Keratinocyte (primary cell): Measurements from ENCODE around the gene MSI2. TPM values are rescaled to one million over a fixed set of nuclear protein-coding genes. Genes with fewer than 3 reads are reported as not detected.
"Not testable (repeated sequence)": the region's sequence is repeated elsewhere in the genome, so short reads cannot be mapped to it uniquely, and the experiment has no call there.

Experiments
- DNase-seq: peaks from one replicate; pipeline ENCODE4 v3.0.0-alpha.2; 2011; ENCODE audit warnings: low read depth, missing footprints, low spot score
- FAIRE-seq: peaks from 2 replicates; lab custom pipeline; 2011; peaks lifted over from hg19 to GRCh38; lab: Jason Lieb, UNC
- H2AFZ ChIP-seq: 2 replicates; pipeline ENCODE4 v1.6.0; 2012; ENCODE audit warnings: low read length, control low read depth, inconsistent platforms; ENCODE audit not compliant: control insufficient read depth
- H3K27ac ChIP-seq: 2 replicates; pipeline ENCODE4 v1.5.1; 2011; ENCODE audit warnings: low read length; ENCODE audit not compliant: control insufficient read depth, insufficient read depth
- H3K27me3 ChIP-seq: 3 replicates; pipeline ENCODE4 v1.6.0; 2011; ENCODE audit warnings: low read length; ENCODE audit not compliant: control insufficient read depth, insufficient read depth; ENCODE audit errors: extremely low read depth
- H3K36me3 ChIP-seq, 2 experiments: 2 replicates in 1 of 2; 3 replicates in 1 of 2; pipeline ENCODE4 v1.5.1; 2011; ENCODE audit warnings: low read length in 2 of 2, mild to moderate bottlenecking in 1 of 2; ENCODE audit not compliant: control insufficient read depth in 2 of 2, insufficient read depth in 2 of 2; ENCODE audit errors: extremely low read depth in 1 of 2
- H3K4me1 ChIP-seq: 3 replicates; pipeline ENCODE4 v1.5.1; 2011; ENCODE audit warnings: low read length; ENCODE audit not compliant: control insufficient read depth, insufficient read depth; ENCODE audit errors: extremely low read depth
- H3K4me2 ChIP-seq: 3 replicates; pipeline ENCODE4 v1.6.0; 2011; ENCODE audit warnings: low read depth, low read length; ENCODE audit not compliant: control insufficient read depth, insufficient read depth; ENCODE audit errors: extremely low read depth
- H3K4me3 ChIP-seq, 3 experiments: fragments of 200-600 bp in 1 of 3; sonication (generic) in 1 of 3; 2 replicates in 2 of 3; 3 replicates in 1 of 3; pipeline ENCODE4 v1.5.1; 2011 to 2016; ENCODE audit warnings: low read length in 3 of 3, mild to moderate bottlenecking in 3 of 3, control low read depth in 2 of 3, inconsistent platforms in 1 of 3, low read depth in 1 of 3, mixed read lengths in 1 of 3, mixed run types in 1 of 3, moderate library complexity in 1 of 3; ENCODE audit not compliant: control insufficient read depth in 2 of 3, insufficient read depth in 2 of 3; ENCODE audit errors: extremely low read depth in 1 of 3
- H3K79me2 ChIP-seq: 2 replicates; pipeline ENCODE4 v1.6.0; 2012; ENCODE audit warnings: low read length; ENCODE audit not compliant: control insufficient read depth, insufficient read depth
- H3K9ac ChIP-seq: 3 replicates; pipeline ENCODE4 v1.6.0; 2011; ENCODE audit warnings: low read length; ENCODE audit not compliant: control insufficient read depth, insufficient read depth; ENCODE audit errors: extremely low read depth
- H3K9me1 ChIP-seq: 3 replicates; pipeline ENCODE4 v1.6.0; 2011; ENCODE audit warnings: low read length; ENCODE audit not compliant: control insufficient read depth, insufficient read depth; ENCODE audit errors: extremely low read depth
- H3K9me3 ChIP-seq: 2 replicates; pipeline ENCODE4 v1.5.1; 2012; ENCODE audit warnings: low read depth, low read length; ENCODE audit not compliant: control insufficient read depth
- H4K20me1 ChIP-seq: 3 replicates; pipeline ENCODE4 v1.6.0; 2011; ENCODE audit warnings: low read length; ENCODE audit not compliant: control insufficient read depth, insufficient read depth; ENCODE audit errors: extremely low read depth
- EZH2 ChIP-seq: IDR thresholded peaks from one replicate; pipeline ENCODE4 v1.6.1; 2012; ENCODE audit warnings: inconsistent platforms, mild to moderate bottlenecking, low read length, moderate library complexity
- dilution Hi-C: fragments of 300-500 bp; cut with MboI; formaldehyde crosslinking; loops from one replicate; pipeline ENCODE4 v1.7.0; 2020; ENCODE audit warnings: low sequenced_read_pairs; ENCODE audit not compliant: extremely low pct_ligation_motif_present
- polyA plus RNA-seq, 5 experiments: library from polyadenylated mRNA; depleted of rRNA in 3 of 5; stranded (reverse) in 3 of 5; stranded (forward) in 1 of 5; unstranded in 1 of 5; fragments of >200 nt; gene quantifications; 1 replicate in 1 of 5; 2 replicates in 3 of 5; 3 replicates in 1 of 5; pipeline versions ENCODE4 v1.2.1 to v1.2.3, GENCODE V29; 2011 to 2012; ENCODE audit warnings: missing spikeins in 2 of 5, low read depth in 1 of 5, low replicate concordance in 1 of 5
- TF ChIP-seq, protein P1 (sequence below), 3 experiments: IDR thresholded peaks in 1 of 3; conservative IDR thresholded peaks in 1 of 3; optimal IDR thresholded peaks in 1 of 3; 2 replicates in 2 of 3; 3 replicates in 1 of 3; pipeline versions ENCODE3 to v1.5.1; 2011; ENCODE audit warnings: low read length in 3 of 3, mild to moderate bottlenecking in 3 of 3, moderate library complexity in 2 of 3, control low read depth in 1 of 3, inconsistent platforms in 1 of 3; ENCODE audit not compliant: insufficient read depth in 2 of 3; ENCODE audit errors: extremely low read depth in 1 of 3

The MSI2 gene
- polyA plus RNA-seq, 1 donor (not counting 4 experiments of a cell fraction or from before 2014, with no cell fraction given): 22.3 TPM

- no peak for DNase-seq
- Histone ChIP-seq H2AFZ (no peak overlapping the region), H3K27me3 (no peaks in the 10 kb centered on the region), H3K4me3 (no peak overlapping the region), H3K9ac (no peak overlapping the region), H3K9me3 (no peaks in the 10 kb centered on the region), H4K20me1 (no peaks in the 10 kb centered on the region), H3K4me1 (peaks cover 34% of the 10 kb centered on the region), H3K27ac (no peak overlapping the region), H3K79me2 (no peaks in the 10 kb centered on the region), H3K9me1 (no peaks in the 10 kb centered on the region), H3K36me3 (peaks cover 0 to 6% of the 10 kb centered on the region in 2 experiments), H3K4me2 (no peak overlapping the region)
- dilution Hi-C loops: no loop called here
- FAIRE-seq: no peak
- TF ChIP-seq, protein P1, sequence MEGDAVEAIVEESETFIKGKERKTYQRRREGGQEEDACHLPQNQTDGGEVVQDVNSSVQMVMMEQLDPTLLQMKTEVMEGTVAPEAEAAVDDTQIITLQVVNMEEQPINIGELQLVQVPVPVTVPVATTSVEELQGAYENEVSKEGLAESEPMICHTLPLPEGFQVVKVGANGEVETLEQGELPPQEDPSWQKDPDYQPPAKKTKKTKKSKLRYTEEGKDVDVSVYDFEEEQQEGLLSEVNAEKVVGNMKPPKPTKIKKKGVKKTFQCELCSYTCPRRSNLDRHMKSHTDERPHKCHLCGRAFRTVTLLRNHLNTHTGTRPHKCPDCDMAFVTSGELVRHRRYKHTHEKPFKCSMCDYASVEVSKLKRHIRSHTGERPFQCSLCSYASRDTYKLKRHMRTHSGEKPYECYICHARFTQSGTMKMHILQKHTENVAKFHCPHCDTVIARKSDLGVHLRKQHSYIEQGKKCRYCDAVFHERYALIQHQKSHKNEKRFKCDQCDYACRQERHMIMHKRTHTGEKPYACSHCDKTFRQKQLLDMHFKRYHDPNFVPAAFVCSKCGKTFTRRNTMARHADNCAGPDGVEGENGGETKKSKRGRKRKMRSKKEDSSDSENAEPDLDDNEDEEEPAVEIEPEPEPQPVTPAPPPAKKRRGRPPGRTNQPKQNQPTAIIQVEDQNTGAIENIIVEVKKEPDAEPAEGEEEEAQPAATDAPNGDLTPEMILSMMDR (optimal IDR thresholded peaks at IDR 0.05 in 1 of 3, IDR thresholded peaks at IDR 0.05 in 1 of 3, conservative IDR thresholded peaks at IDR 0.05 in 1 of 3; ENCODE audit: extremely low read depth in 1 of 3, insufficient read depth in 2 of 3, low read length in 3 of 3): no peak
- no peak for TF ChIP-seq EZH2
Observed at GRCh38 chr17:57296231-57296630, 39.9 kb downstream of the MSI2 start.

GRCh38 chr17:57299176-57299575 is 42.9 kb downstream of the MSI2 start:
- Histone ChIP-seq H3K4me2 (no peak overlapping the region), H3K9me1 (no peaks in the 10 kb centered on the region), H3K27ac (no peak overlapping the region), H3K79me2 (no peaks in the 10 kb centered on the region), H3K4me3 (no peak overlapping the region), H4K20me1 (no peaks in the 10 kb centered on the region), H3K9ac (no peak overlapping the region), H3K36me3 (peaks cover 0 to 6% of the 10 kb centered on the region in 2 experiments), H3K27me3 (no peaks in the 10 kb centered on the region), H3K4me1 (peaks cover 17% of the 10 kb centered on the region), H3K9me3 (no peaks in the 10 kb centered on the region), H2AFZ (no peak overlapping the region)
- dilution Hi-C loops: no loop called here
- FAIRE-seq (no peak), DNase-seq (no peak)
- TF ChIP-seq EZH2: no peak
- TF ChIP-seq, protein P1 (optimal IDR thresholded peaks at IDR 0.05 in 1 of 3, IDR thresholded peaks at IDR 0.05 in 1 of 3, conservative IDR thresholded peaks at IDR 0.05 in 1 of 3; ENCODE audit: extremely low read depth in 1 of 3, insufficient read depth in 2 of 3, low read length in 3 of 3): no peak

- H3K36me3 ChIP-seq, H3K9ac ChIP-seq, H3K9me3 ChIP-seq, H2AFZ ChIP-seq, H3K9me1 ChIP-seq, H3K27ac ChIP-seq, H3K4me3 ChIP-seq, dilution Hi-C loops, H4K20me1 ChIP-seq, H3K27me3 ChIP-seq, H3K4me2 ChIP-seq, H3K79me2 ChIP-seq, H3K4me1 ChIP-seq, FAIRE-seq, DNase-seq: not testable (repeated sequence)
Observed at GRCh38 chr17:57300592-57300991, 44.3 kb downstream of the MSI2 start.
